Inferior parietal cortex (tissue), 1 donor: Measurements from ENCODE around the gene NPB.

Source experiments
- DNase-seq: peaks from one replicate; pipeline ENCODE4 v3.0.0-alpha.2; 2016; ENCODE audit errors: extremely low spot score

Gene NPB

DNA sequence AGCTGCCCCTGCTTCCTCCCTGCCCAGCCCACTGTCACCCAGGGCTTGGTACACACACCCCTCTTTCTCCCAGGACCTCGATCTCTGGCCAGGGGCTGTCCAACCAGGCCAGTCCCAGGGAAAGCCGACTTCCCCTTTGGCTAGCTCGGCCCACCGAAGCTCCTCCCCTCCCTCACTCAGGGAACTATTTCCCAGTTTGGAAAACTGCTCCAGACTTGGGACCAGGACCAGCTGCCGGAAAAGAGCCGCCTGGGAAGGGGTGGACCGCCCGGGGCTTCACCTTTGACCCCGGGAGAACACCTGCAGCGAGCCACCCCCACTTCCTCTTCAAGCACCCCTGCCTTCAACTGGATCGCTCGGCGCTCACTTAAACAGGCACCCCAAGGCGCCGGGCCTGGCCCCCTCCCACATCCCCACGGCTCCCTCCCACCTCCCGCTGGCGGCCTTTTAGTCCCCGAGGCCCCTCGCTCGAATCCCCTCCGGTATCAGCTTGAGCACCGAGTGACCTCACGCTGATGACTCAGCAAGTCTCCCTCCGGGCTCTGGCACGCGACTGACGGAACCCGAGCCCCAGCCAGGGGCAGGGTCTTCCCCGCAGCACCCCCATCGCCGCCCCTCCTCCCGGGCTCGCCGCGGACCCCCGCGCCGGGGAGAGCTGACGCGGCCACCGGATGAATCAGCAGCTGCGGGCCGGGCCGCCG is 24.6 kb downstream of the NPB start:
- DNase-seq, result no peak

DNA sequence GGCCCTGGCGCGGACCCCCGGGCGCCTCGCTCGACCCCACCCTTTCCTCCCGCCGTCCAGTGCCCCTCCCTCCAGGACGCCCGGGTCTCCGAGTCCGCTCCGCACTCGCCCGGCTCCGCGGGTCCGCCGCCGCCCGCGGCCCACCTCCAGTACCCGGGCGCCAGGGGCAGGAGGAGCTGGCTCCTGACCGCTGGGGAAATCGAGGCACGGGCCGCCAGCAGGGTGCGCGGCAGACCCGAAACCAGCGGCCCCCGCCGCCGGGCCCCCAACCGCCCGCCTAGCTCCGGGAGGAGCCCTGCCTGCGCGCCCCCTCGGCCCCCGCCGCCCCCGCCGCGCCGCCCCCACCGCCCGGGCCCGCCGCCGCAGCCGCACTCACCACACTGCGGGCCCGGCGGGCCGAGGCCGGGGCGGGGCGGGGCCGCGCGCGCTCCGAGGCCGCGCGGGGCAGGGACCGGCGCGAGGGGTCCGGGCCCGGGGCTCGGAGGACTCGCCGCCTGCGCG is 25.2 kb downstream of the NPB start:
- no peak for DNase-seq

DNA sequence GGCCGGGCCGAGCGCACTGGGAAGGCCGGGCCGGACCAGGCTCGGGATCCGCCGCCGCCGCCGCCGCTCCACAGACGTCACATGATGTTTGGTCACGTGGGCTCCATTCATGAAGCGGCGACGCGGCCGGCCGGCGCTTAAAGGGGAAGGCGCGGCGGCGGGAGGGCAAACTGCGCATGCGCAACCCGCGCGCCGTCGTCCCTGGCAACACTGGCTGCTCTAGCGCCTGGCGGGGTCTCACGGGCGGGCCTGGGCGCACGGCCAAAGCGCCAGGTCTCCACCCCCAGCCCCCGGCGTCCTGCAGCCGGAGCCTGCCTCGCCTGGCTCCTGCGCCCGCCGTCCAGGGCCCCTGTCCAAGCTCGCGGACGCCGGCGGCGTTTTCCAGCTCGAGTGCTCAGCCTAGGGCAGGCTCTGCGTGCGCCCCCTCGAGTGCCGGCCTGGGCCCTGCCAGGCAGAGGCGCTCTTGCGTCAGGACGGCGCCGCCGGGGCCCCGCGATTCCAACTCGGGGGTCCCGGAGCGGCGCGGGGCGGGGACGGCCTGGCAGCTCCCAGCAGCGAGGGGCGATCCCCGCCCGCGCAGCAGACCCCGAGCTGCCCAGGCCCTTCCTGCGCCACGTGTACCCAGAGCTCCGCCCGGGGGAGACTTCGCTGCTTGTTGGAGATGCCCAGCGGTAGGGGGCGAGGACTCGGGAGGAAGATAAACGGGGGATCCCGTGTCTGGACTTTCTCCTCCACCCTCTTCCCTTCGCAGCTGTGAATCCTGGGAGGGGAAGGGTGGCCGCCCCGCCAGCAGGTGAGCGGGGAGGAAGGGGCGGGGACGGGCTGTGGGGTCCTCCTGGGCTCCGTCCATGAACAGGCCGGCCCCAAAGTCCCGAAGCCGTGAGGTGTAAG is 25.9 kb downstream of the NPB start, which contains the start of gene MAFG:
TSS of gene MAFG (minus strand) at position 83 of the 891 bp plus-strand sequence. CDS start 4,550 bp downstream, outside the sequence.
- peak; percentile 96 for DNase-seq

DNA sequence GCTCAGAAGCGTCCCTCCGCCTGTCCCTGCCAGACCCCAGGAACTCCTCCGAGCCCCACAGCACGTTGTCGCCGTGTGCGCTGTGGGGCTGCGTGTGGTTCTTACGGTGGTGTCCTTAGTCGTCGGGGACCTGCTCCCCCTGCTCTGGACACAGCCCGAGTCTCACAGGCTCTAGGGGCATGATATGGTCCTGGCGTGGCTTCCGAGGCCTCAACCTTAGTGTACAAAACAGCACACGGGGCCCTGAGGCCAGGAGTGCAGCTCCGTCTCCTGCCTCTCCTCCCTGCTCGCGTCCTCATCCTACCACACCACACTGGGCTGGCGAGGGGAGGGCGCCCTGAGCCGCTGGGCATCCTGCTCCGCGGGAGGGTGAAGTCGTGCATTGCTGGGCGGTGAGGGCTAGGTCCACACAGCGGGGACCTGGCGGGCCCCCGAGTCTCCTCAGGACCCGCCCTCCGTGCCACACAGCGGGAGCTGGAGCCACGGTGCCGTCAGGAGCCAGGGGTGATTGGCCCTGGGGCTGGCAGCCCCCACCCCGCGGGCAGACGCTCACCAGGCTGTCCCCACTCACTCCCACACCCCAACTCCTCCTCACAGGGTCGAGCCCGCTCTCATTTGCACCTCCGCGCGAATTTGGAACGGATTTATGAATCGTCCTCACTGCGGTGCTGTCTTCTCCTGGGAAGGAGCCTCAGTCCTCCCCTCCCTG is 26.7 kb downstream of the NPB start:
- no peak for DNase-seq

DNA sequence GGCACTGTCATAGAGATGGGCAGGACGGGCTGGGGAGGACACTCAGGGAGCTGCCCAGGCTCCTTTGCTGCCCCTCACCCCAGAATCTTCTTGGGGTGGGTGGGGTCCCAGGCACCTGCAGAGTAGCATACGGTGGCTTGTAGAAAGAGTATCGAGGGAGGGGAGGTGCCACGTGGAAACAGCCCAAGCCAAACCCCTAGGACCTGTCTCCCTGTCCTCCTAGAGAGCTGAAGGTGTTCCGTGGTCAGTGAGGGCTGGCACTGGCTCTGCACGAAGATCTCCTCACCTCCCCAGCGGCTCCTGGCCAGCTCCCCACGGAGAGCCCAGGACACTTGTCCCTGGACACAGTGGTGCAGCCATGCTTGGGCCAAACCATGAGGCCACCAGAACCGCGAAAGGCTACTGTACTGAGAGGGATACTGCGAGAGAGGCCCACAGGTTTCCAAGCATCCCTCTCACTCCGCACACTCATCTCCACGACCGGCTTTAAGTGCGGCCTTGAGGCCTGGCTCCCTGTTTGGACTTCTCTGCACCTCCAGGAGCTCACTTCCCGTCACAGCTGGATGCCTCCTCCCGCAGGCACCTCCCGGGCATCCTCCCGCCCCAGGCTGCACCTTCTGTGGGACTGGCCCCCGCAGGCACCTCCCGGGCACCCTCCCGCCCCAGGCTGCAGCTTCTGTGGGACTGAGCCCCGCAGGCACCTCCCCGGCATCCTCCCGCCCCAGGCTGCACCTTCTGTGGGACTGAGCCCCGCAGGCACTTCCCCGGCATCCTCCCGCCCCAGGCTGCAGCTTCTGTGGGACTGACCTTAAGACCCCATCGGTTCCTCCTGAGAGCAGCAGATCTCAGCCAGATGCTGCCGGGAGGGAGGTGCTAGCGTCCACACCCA is 27.5 kb downstream of the NPB start:
- no peak for DNase-seq

DNA sequence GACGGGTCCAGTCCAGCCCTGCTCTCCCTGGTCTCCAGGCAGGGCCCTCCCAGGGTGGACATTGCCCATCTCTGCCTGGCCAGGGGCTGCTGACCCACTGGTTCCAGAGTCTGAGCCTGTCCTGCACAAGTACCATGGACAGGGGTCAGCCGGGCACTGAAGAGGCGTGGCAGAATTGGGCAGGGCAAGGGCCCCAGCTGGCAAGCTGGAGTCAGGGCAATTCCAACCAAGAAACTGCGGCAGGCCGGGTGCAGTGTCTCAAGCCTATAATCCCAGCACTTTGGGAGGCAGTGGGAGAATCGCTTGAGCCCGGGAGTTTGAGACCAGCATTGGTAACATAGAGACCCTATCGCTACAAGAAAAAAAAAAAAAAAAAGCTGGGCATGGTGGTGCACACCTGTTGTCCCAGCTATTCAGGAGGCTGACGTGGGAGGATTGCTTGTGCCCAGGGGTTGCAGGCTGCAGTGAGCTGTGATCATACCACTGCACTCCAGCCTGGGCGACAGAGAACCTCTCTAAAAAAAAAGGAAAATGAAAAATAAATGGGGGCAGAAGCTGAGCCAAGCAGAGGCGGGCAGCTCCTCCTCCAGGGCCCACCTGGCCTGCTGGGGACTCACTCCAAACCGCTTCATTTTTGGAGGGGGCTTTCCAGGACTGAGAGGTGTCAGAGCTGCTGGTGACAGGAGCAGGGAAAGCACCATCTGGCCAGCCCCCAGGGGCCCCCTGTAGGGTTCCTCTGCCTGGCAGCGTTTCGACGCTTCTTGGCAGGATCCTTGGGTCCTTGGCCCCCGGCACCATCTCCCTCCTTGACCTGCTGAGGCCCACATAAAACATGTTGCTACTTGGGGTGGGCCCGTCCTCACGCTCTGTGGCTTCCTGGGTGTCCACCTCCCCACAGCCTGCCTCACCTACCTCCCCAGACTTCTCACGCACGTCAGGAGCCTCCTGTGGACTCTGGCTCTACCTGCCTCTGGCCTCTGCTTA is 28.4 kb downstream of the NPB start:
- no peak for DNase-seq

DNA sequence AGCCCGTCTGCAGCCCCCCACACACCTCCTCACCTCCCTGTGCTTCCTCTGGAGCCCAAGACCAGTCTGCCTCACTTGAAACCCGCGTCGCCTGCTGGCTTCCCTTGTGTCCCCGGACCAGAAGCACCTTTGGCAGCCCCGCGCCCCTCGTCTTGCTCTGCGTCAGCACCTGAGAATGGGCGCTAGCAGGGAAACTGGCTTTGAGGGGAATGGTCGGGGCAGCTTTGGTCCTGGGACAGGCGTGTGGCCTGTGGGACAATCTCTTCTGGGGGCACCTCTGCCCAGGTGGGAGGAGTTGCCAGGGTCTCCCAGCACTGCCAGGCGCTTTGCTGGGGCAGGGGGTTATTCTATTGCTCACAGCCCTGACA is 29.1 kb downstream of the NPB start:
- DNase-seq, result no peak

DNA sequence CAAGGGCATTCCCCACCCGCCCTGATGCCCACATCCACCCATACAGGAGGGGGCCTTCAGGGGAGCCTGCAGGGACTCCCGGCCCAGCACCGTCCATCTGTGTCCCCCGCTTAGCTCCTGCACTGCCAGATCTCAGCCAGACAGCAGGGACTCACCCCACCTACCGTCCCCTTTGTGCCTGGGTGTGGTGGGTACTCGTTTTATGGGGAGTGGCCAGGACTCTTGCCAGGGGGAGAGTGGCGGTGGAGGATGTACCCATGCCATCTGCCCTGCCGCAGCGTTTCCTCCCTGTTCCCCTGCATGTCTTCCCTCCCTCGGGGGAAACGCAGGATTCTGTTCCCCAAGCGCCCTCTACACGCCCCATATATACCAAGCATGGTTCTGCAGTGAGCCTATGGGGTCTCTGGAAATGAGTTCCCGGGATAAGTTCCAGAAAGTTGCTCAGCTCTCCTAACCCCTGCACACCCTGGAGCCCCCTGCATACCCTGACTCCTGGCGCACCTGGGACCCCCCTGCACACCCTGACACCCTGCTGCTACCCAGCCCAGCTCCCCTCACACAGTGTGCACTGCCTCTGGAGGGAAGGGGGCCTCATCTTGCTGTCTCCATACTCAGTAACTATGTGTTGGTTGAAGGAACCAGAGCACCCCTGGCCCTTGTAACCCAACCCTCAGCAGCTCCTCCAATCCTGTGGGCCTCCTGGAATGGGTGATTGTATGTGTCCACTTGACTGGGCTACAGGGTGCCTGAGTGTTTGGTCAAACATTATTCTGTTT is 29.7 kb downstream of the NPB start:
- DNase-seq, result no peak

DNA sequence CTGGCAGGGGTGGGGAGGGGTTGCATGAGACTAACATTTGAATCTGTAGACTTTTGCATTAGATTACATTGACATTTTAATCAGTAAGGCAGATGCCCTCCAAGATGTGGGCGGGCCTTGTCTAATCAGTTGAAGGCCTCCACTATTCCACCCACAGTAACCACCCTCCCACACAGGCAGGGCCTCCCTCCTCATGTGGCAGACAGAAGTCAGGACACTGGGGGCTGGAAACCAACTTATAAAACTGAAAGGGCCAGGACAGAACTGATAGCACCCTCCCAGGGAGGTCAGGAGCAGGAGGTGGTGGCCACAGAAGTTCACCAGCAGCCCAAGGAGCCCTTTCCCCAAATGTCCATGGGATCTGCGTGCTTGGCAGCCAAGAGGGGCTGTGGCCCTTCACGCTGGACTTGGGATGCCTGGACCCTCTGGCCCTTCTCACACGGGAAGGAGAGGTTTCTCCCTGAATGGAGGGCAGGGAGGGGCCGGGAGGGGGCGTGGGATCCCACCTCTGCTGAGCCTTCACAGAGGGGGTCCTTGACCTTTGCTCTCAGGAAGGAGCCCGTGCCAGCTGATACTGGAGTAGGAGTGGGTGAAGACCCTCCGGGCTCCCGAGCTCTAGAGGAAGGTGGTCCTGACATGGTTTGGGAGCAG is 30.4 kb downstream of the NPB start:
- DNase-seq, result no peak

DNA sequence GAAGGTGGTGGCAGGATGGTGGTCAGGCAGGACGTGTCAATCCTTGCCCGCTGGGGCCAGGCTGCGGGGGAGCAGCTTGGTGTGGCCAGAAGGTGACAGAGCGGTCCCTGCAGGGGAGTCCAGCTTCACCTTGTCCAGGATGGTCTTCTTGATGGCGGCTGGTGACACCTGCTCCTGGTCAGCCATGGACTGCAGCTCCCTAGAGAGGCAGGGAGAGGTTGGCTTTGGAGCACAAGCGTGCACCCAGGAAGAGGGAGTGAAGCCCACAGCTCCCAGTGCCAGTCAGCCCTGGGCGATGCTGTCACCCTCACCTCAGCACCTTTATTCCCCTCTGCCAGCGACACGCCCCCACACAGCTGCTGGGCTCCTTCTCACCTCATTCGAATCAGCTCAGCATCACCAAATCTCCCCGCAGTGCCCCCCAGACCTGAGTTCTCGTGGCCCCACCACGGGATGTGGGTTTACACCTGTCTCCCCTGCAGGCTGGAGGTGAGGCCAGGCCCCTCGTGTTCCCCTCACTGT is 31.2 kb downstream of the NPB start:
- no peak for DNase-seq

DNA sequence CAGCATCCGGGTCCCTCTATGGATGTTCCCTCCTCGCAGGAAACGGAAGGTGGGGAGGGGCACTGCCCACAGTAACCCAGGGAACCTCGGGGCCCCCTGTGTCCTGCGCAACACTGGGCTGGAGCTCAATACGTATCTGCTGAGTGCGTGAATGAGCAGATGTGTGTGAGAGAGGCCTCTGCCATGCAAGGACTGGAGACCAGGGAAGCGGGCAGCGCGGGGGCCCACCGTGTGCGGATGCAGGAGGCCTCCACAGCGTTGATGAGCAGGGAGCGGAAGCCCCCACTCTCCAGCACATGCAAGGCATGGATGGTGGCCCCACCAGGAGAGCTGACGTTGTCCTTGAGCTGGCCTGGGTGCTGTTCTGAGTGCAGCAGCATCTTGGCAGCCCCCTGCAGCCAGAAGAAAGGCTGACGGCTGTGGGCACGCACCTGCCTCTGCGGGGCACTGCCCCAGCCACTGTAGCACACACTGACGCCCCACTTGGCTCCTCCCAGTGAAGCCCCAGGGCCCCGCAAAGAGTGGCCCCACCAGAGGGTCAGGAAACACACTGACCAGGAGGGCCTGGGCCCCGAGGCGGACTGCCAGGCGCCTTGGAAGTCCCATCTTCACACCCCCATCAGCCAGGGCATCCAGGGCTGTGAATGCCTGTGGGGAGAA is 32.2 kb downstream of the NPB start:
- DNase-seq, result no peak

DNA sequence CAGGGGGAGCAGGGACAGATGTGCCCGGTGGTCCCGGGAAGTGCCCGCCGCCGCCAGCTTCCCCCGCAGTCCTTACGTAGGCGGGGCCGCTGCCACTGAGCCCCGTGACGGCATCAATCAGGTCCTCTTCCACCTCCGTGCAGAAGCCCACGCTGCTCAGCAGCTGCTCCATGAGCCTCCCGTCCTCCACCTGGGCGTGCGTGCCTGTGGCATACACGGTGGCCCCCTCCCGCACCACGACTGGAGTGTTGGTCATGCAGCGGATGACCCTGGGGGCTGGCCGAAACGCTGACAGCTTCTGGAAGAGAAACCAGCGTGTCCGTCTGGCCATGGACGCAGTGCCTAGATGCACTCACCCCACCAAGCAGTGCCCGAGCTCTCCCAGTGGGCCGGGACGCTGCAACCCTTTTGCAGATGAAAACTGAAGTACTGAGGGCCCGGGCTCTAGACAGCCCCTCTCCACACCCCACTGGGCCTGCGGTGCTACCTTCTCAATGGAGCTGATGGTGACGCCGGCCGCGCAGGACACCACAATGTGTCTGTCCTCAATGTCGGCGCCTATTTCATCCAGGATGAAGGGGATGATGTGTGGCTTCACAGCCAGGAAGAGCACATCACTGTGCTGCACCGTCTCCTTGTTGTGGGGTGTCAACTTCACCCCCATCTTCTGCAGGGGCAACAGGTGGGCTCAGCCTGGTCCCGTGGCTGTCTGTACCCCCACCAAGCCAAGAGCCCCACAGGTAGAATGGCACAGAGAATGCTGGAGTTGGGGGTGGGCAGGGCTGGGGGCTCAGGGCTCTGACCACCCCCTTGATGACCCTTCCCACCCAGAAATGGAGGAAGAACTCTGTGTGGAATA is 33.0 kb downstream of the NPB start:
- no peak for DNase-seq

DNA sequence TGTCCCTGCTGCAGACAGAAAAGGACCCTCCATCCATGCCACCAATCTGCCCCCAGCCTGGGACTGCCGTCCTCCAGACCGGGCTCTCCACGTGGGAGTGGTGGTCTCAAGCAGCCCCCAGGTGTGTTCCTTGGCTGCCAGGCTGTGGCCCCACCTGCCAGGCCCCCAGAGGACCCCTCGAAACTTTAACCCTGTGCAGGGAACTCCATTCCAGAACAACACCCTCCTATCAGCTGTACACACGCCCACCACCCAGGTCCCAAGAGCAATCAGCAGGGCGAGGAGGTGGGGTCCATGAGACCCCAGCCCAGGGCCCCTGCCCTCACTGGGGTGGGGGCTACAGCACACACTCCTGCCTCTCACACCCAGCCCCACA is 33.7 kb downstream of the NPB start:
- no peak for DNase-seq

DNA sequence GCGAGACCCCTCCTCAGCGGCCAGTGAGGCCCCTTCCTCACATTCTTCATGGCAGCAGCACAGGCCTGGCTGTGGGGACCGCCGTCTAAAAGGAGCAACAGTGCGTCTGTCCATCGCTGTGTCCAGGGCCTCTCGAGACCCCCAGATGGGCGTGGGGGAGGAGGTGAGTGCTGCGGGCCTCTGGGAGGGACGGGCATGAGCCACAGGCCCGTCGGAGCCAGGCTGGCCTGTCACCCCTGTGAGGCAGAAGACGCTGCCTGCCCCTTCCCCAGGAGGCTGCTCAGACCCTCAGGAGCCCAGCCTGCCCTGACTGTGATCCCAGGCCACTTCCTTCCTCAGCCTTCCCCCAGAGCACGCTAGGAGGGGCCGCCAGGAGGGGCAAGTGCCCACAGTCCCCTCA is 37.2 kb downstream of the NPB start:
- DNase-seq, result no peak

DNA sequence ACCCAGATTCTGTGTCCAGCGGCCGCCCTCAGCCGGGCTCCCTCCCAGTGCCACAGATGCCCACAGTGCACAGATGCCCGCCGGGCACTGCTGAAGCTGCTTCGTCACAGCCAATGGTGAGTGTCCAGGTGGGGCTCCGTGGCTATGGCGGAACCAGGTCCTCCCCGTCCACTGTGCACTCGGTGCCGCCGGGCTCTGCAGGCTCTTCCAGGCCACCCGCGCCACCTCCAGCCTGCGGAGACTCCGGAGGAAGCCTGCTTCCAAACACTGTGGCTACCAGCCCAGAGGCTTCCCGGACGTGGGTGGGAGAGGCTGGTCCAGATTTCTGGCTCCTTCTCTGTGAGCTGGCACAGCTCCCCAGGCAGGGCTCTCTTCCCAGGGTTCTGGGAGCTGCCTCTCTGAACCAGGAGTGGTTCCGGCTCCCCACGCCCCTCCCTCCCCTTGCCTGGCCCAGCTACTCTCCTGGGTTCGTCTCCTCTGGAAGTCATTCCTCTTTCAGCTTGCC is 37.9 kb downstream of the NPB start:
- peak; percentile 49 for DNase-seq

DNA sequence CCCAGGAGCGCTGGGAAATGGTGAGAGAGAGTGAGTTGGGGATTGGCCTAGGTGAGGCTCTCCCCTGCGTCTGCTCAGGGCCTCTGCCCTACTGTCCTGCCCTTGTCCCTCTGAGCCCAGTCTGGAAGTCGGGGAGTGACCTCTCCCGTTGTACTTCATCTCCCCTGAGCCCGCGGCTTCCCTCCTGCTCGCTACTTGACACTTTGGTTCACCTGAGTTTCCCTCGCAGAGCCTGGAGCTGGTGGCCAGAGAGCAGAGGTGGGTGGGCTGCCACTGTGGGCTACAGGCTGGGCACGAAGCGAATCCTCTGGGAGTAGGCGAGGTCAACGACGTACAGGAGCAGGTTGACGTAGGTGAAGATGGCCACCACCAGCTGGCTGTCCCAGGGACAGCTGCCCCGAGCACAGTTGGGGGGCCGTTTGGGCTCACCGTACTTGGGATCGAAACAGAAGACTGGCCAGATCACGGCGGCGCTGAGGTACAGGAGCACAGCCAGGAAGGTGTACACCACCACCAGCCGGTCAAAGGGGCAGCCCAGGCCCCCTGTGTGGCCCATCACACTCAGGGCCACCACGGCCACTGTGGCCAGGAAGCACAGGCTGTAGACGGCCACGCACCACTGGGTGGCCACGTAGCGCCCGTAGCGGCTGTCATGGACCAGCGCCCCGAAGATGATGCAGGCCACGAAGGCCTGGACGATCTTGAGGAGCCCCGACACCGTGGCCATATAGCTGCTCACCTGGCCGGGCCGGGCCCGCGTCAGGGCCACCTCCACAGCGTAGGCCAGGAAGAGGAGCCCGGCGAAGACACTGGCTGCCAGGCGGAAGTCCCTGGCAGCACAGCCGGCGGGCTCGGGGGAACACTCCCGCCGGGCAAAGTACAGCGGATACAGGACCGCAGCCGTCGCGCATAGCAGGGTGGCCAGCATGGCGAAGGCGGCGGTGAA is 38.8 kb downstream of the NPB start:
- DNase-seq, result no peak
